AG09319 (cell line): Measurements from ENCODE around the gene NGEF.
A peak's percentile ranks its signal among the peaks of the same experiment; 100 is the strongest.
"Not testable (repeated sequence)": the region's sequence is repeated elsewhere in the genome, so short reads cannot be mapped to it uniquely, and the experiment has no call there.

Source experiments
- DNase-seq: peaks from one replicate; pipeline ENCODE4 v3.0.0-alpha.2; 2010; ENCODE audit warnings: low read depth; ENCODE audit errors: extremely low read depth
- TF ChIP-seq, protein P1 (sequence below): IDR thresholded peaks from 2 replicates; pipeline ENCODE4 v1.5.1; 2011; ENCODE audit warnings: low read depth, mild to moderate bottlenecking, inconsistent platforms, low read length, moderate library complexity

Gene NGEF

GRCh38 chr2:232861353-232861752 lies 151.7 kb downstream of the NGEF start:
- DNase-seq: no peak
- TF ChIP-seq, protein P1, sequence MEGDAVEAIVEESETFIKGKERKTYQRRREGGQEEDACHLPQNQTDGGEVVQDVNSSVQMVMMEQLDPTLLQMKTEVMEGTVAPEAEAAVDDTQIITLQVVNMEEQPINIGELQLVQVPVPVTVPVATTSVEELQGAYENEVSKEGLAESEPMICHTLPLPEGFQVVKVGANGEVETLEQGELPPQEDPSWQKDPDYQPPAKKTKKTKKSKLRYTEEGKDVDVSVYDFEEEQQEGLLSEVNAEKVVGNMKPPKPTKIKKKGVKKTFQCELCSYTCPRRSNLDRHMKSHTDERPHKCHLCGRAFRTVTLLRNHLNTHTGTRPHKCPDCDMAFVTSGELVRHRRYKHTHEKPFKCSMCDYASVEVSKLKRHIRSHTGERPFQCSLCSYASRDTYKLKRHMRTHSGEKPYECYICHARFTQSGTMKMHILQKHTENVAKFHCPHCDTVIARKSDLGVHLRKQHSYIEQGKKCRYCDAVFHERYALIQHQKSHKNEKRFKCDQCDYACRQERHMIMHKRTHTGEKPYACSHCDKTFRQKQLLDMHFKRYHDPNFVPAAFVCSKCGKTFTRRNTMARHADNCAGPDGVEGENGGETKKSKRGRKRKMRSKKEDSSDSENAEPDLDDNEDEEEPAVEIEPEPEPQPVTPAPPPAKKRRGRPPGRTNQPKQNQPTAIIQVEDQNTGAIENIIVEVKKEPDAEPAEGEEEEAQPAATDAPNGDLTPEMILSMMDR: no peak

DNA sequence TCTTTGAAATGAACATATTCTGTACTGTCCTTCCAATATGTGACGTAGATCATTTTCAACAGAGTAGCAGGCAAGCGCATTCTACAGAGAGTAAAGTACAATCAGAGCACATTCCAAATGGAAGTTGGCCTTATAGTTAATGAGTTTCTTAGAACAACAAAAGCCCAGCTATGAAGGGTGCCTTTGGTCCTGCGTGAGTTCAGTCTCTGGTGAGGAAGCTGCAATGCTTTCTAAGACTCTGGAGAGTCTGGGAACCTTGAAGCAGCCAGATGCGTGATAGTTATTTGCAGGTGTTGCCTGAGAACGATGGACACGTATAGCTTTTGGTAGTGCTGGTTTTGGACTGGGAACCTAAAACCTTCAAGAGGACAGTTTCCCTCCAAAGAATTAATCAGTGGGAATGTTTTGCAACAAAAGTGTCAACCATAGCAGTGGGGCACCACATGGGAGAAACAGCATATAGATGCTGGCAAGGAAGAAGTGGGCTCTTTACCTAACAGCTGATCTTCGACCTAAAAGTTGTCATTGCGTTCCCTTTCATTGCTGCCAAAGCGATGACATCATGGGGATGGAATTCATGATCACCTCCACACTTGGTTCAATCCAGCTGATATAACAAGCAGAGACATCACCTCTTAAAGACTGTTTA lies 152.3 kb downstream of the NGEF start:
- TF ChIP-seq, protein P1: no peak
- DNase-seq: no peak

GRCh38 chr2:232859385-232859916 lies 153.6 kb downstream of the NGEF start:
- TF ChIP-seq, protein P1: no peak
- no peak for DNase-seq

GRCh38 chr2:232857158-232857563 lies 155.9 kb downstream of the NGEF start:
- TF ChIP-seq, protein P1: no peak
- no peak for DNase-seq

DNA sequence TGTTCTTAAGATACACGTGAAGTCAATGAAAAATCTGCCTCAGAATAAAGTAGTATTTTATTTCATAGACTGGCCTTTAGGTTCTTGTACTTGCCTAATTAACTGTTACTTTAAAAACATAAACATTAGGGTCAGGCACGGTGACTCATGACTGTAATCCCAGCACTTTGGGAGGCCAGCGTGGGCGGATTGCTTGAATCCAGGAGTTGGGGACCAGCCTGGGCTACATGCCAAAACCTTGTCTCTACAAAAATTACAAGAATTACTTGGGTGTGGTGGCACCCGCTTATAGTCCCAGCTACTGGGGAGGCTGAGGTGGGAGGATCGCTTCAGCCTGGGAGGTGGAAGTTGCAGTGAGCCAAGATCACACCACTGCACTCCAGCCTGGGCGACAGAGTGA lies 159.0 kb downstream of the NGEF start:
- peak; percentile 55 for DNase-seq
- TF ChIP-seq, protein P1: no peak

GRCh38 chr2:232852676-232853075 lies 160.4 kb downstream of the NGEF start:
- TF ChIP-seq, protein P1: no peak
- DNase-seq: no peak

DNA sequence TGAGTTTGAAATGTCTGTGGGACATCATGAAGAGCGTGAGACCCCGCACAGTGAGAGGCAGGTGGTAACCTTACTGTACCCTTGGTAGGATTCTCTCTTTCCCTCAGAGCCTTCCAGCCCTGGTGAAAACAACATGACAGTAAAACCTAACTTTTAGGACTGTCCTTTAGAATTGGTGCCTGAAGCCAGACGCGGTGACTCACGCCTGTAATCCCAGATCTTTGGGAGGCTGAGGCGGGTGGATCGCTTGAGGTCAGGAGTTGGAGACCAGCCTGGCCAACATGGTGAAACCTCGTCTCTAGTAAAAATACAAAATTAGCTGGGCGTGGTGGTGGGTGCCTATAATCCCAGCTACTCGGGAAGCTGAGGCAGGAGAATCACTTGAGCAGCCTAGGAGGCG lies 161.0 kb downstream of the NGEF start:
- DNase-seq: not testable (repeated sequence)

DNA sequence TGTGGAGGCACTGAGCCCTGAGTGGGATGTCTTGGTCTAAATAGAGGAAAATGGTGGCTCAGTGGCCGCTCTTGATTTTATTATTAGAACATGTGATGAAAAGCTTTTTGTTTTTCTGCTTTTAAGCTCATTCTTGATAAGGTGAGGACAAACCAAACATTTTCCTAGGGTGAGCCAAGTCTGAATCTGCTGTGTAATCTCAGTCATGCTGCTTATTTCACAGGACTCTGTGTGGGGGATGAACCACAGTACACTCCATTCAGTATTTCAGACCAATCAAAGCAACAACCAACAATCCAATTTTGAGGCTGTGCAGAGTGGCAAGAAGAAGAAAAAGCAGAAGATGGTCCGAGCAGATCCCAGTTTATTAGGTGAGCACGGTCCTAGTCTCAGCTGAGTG lies 163.0 kb downstream of the NGEF start:
- TF ChIP-seq, protein P1: no peak
- no peak for DNase-seq
